ENCODE data around the gene UQCC5. TPM values are rescaled to one million over a fixed set of nuclear protein-coding genes. Genes with fewer than 3 reads are reported as not detected.

The UQCC5 gene
- total RNA-seq, 2 donors from 2014 or later: 13.8 to 22.8 TPM

- intact Hi-C loops (cut with DNase I): no loop called here
- no peak for DNase-seq (ENCODE audit: low spot score)
Observed at GRCh38 chr3:52502808-52503350, 33.5 kb upstream of the UQCC5 start.

- intact Hi-C loops (cut with DNase I): no loop called here
- no peak for DNase-seq (ENCODE audit: low spot score)
Observed at GRCh38 chr3:52503788-52504424, 32.5 kb upstream of the UQCC5 start.

- intact Hi-C loops (cut with DNase I): no loop called here
- no peak for DNase-seq (ENCODE audit: low spot score)
Observed at GRCh38 chr3:52504977-52505376, 31.4 kb upstream of the UQCC5 start.

GRCh38 chr3:52506266-52506966 is 30.0 kb upstream of the UQCC5 start:
- intact Hi-C loops (cut with DNase I): no loop called here

GRCh38 chr3:52507359-52507758 is 29.0 kb upstream of the UQCC5 start:
- no peak for DNase-seq (ENCODE audit: low spot score)
- intact Hi-C loops (cut with DNase I): no loop called here

More at GRCh38 chr3:52506266-52506966, 30.0 kb upstream of the UQCC5 start:
- DNase-seq (ENCODE audit: low spot score): no peak

GRCh38 chr3:52509753-52510328 is 26.6 kb upstream of the UQCC5 start:
- DNase-seq (ENCODE audit: low spot score): no peak
- intact Hi-C loops (cut with DNase I): no loop called here

GRCh38 chr3:52511509-52511908 is 24.9 kb upstream of the UQCC5 start:
- intact Hi-C loops (cut with DNase I): no loop called here
- no peak for DNase-seq (ENCODE audit: low spot score)

GRCh38 chr3:52512105-52512504 is 24.3 kb upstream of the UQCC5 start:
- no peak for DNase-seq (ENCODE audit: low spot score)
- intact Hi-C loops (cut with DNase I): no loop called here

GRCh38 chr3:52512727-52513126 is 23.7 kb upstream of the UQCC5 start:
- DNase-seq (ENCODE audit: low spot score): no peak
- intact Hi-C loops (cut with DNase I): no loop called here

GRCh38 chr3:52513281-52513680 is 23.1 kb upstream of the UQCC5 start:
- intact Hi-C loops (cut with DNase I): no loop called here
- no peak for DNase-seq (ENCODE audit: low spot score)

- intact Hi-C loops (cut with DNase I): no loop called here
- DNase-seq (ENCODE audit: low spot score): no peak
Observed at GRCh38 chr3:52514576-52514975, 21.8 kb upstream of the UQCC5 start.

- no peak for DNase-seq (ENCODE audit: low spot score)
- intact Hi-C loops (cut with DNase I): no loop called here
Observed at GRCh38 chr3:52515192-52515591, 21.2 kb upstream of the UQCC5 start.

- intact Hi-C loops (cut with DNase I): no loop called here
- no peak for DNase-seq (ENCODE audit: low spot score)
Observed at GRCh38 chr3:52516509-52517195, 19.8 kb upstream of the UQCC5 start.

GRCh38 chr3:52517796-52518722 is 18.3 kb upstream of the UQCC5 start:
- DNase-seq (ENCODE audit: low spot score): no peak
- intact Hi-C loops (cut with DNase I): no loop called here

- intact Hi-C loops (cut with DNase I): no loop called here
- no peak for DNase-seq (ENCODE audit: low spot score)
Observed at GRCh38 chr3:52518723-52519444, 17.5 kb upstream of the UQCC5 start.

- intact Hi-C loops (cut with DNase I): no loop called here
- no peak for DNase-seq (ENCODE audit: low spot score)
Observed at GRCh38 chr3:52519445-52520140, 16.8 kb upstream of the UQCC5 start.

GRCh38 chr3:52520141-52520667 is 16.2 kb upstream of the UQCC5 start:
- intact Hi-C loops (cut with DNase I): no loop called here
- DNase-seq (ENCODE audit: low spot score): no peak
